Mononuclear cell (primary cell): ENCODE results near the gene KDM5B. TPM values are rescaled to one million over a fixed set of nuclear protein-coding genes. Genes with fewer than 3 reads are reported as not detected.
"Not testable (repeated sequence)": the region's sequence is repeated elsewhere in the genome, so short reads cannot be mapped to it uniquely, and the experiment has no call there.

Experiments used
- H3K27me3 ChIP-seq: 2 replicates; pipeline ENCODE4 v1.6.0; 2011; ENCODE audit warnings: low read length, control low read depth; ENCODE audit not compliant: insufficient read depth
- H3K4me1 ChIP-seq: 2 replicates; pipeline ENCODE4 v1.5.1; 2011; ENCODE audit warnings: mild to moderate bottlenecking, low read length, control low read depth; ENCODE audit not compliant: insufficient read depth
- H3K4me3 ChIP-seq: 2 replicates; pipeline ENCODE4 v1.5.1; 2011; ENCODE audit warnings: mild to moderate bottlenecking, low read length, moderate library complexity
- H3K9me3 ChIP-seq: 2 replicates; pipeline ENCODE4 v1.5.1; 2011; ENCODE audit warnings: low read depth, mild to moderate bottlenecking, control low read depth, low read length
- total RNA-seq: library from RNA; depleted of rRNA; stranded (reverse); fragments of >200 nt; gene quantifications from one replicate; pipeline ENCODE4 v1.2.3, GENCODE V29; 2012

The KDM5B gene
- total RNA-seq, 1 donor = 84.7 TPM

- Histone ChIP-seq H3K27me3 (no peaks in the 10 kb centered on the region), H3K9me3 (no peaks in the 10 kb centered on the region), H3K4me3 (no peak overlapping the region)
These were observed 26.7 kb upstream of the KDM5B start for GRCh38 chr1:202834771-202835547.

GRCh38 chr1:202831906-202832305, 23.7 kb upstream of the KDM5B start:
- Histone ChIP-seq H3K27me3 (no peaks in the 10 kb centered on the region), H3K4me1 (peaks cover 19% of the 10 kb centered on the region), H3K4me3 (no peak overlapping the region)

More at GRCh38 chr1:202834771-202835547, 26.7 kb upstream of the KDM5B start:
- H3K4me1 ChIP-seq = peaks cover 28% of the 10 kb centered on the region

GRCh38 chr1:202829223-202829622, 21.0 kb upstream of the KDM5B start:
- H3K4me3 ChIP-seq, H3K27me3 ChIP-seq, H3K9me3 ChIP-seq, H3K4me1 ChIP-seq: not testable (repeated sequence)

More at GRCh38 chr1:202831906-202832305, 23.7 kb upstream of the KDM5B start:
- H3K9me3 ChIP-seq = no peaks in the 10 kb centered on the region

GRCh38 chr1:202825748-202826147, 17.5 kb upstream of the KDM5B start:
- no peaks in the 10 kb centered on the region for H3K27me3 ChIP-seq
- H3K4me3 ChIP-seq = no peak overlapping the region
- no peaks in the 10 kb centered on the region for H3K4me1 ChIP-seq
- H3K9me3 ChIP-seq = no peaks in the 10 kb centered on the region

GRCh38 chr1:202821467-202821866, 13.2 kb upstream of the KDM5B start:
- Histone ChIP-seq H3K9me3 (no peaks in the 10 kb centered on the region), H3K4me3 (no peak overlapping the region), H3K27me3 (no peaks in the 10 kb centered on the region), H3K4me1 (no peaks in the 10 kb centered on the region)

- no peak overlapping the region for H3K4me3 ChIP-seq
- no peaks in the 10 kb centered on the region for H3K4me1 ChIP-seq
- H3K27me3 ChIP-seq = no peaks in the 10 kb centered on the region
- no peaks in the 10 kb centered on the region for H3K9me3 ChIP-seq
These were observed 10.6 kb upstream of the KDM5B start for GRCh38 chr1:202818819-202819218.

GRCh38 chr1:202815120-202815519, 6.9 kb upstream of the KDM5B start:
- Histone ChIP-seq H3K9me3 (no peaks in the 10 kb centered on the region), H3K27me3 (no peaks in the 10 kb centered on the region), H3K4me1 (peaks cover 13% of the 10 kb centered on the region), H3K4me3 (no peak overlapping the region)

GRCh38 chr1:202812176-202813026, 4.2 kb upstream of the KDM5B start:
- H3K27me3 ChIP-seq = no peaks in the 10 kb centered on the region
- H3K9me3 ChIP-seq = no peaks in the 10 kb centered on the region
- H3K4me3 ChIP-seq = no peak overlapping the region
- H3K4me1 ChIP-seq = peaks cover 23% of the 10 kb centered on the region

- peak overlapping the region; percentile 70 for H3K4me3 ChIP-seq
- no peaks in the 10 kb centered on the region for H3K9me3 ChIP-seq
- H3K4me1 ChIP-seq = peaks cover 28% of the 10 kb centered on the region
- no peaks in the 10 kb centered on the region for H3K27me3 ChIP-seq
These were observed 3.3 kb upstream of the KDM5B start for GRCh38 chr1:202811296-202812175.

- H3K4me3 ChIP-seq = peak within 1 kb of the TSS; percentile 70
- peaks cover 36% of the 10 kb centered on the region for H3K4me1 ChIP-seq
- no peaks in the 10 kb centered on the region for H3K9me3 ChIP-seq
- no peaks in the 10 kb centered on the region for H3K27me3 ChIP-seq
These were observed 2.5 kb upstream of the KDM5B start, which contains the start of gene PCAT6 for GRCh38 chr1:202810615-202811295. TSS of gene PCAT6 (plus strand) at chr1:202810954.

GRCh38 chr1:202810193-202810614, 2.0 kb upstream of the KDM5B start:
- peak overlapping the region; percentile 70 for H3K4me3 ChIP-seq
- peaks cover 38% of the 10 kb centered on the region for H3K4me1 ChIP-seq
- H3K27me3 ChIP-seq = no peaks in the 10 kb centered on the region
- H3K9me3 ChIP-seq = no peaks in the 10 kb centered on the region

GRCh38 chr1:202809597-202810159, 1.5 kb upstream of the KDM5B start:
- Histone ChIP-seq H3K9me3 (no peaks in the 10 kb centered on the region), H3K27me3 (no peaks in the 10 kb centered on the region), H3K4me1 (peaks cover 38% of the 10 kb centered on the region), H3K4me3 (no peak overlapping the region)

GRCh38 chr1:202807451-202807925, 733 bp downstream of the KDM5B start:
- Histone ChIP-seq H3K4me1 (peaks cover 50% of the 10 kb centered on the region), H3K4me3 (peak overlapping the region; percentile 79), H3K27me3 (no peaks in the 10 kb centered on the region), H3K9me3 (no peaks in the 10 kb centered on the region)
